ENCODE results near the gene KLK15.

KLK15 gene

GRCh38 chr19:50833117-50833801 is at the start of gene KLK15:
TSS of gene KLK15 (minus strand) at chr19:50833574. CDS start at chr19:50831492, 2,082 bp downstream.
- DNase-seq, result no peak

DNA sequence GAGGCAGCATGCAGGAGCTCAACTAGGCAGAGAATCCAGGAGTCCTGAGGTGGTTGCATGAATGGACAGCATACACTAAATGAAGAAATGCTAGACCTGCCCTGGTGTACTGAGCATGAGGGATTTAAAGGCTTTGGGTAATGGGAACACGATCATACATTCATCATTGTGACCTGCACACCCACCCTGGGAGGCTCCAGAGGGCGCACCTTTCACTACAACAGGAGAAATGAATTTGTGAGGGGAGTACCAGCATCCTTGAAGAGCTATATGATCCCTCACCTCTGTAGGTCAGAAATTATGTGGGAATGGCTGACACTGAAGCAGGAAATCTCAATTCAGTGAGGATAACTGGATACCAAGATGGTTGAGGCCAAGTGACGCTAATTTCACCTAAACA is 48.8 kb upstream of the KLK15 start:
- DNase-seq, result no peak

- DNase-seq, result no peak
These were observed 46.9 kb upstream of the KLK15 start for GRCh38 chr19:50880241-50880640.

DNA sequence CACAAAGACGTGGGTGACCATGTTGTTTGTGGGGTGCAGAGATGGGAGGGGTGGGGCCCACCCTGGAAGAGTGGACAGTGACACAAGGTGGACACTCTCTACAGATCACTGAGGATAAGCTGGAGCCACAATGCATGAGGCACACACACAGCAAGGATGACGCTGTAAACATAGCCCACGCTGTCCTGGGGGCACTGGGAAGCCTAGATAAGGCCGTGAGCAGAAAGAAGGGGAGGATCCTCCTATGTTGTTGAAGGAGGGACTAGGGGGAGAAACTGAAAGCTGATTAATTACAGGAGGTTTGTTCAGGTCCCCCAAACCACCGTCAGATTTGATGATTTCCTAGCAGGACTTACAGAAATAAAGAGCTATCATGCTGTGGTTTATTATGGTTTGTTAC is 45.5 kb upstream of the KLK15 start:
- no peak for DNase-seq

DNA sequence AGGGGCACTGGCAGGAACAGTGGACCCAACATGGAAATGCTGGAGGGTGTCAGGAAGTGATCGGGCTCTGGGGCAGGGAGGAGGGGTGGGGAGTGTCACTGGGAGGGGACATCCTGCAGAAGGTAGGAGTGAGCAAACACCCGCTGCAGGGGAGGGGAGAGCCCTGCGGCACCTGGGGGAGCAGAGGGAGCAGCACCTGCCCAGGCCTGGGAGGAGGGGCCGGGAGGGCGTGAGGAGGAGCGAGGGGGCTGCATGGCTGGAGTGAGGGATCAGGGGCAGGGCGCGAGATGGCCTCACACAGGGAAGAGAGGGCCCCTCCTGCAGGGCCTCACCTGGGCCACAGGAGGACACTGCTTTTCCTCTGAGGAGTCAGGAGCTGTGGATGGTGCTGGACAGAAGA is 44.0 kb upstream of the KLK15 start:
- DNase-seq, result no peak

- no peak for DNase-seq
These were observed 43.1 kb upstream of the KLK15 start for GRCh38 chr19:50876456-50876855.

DNA sequence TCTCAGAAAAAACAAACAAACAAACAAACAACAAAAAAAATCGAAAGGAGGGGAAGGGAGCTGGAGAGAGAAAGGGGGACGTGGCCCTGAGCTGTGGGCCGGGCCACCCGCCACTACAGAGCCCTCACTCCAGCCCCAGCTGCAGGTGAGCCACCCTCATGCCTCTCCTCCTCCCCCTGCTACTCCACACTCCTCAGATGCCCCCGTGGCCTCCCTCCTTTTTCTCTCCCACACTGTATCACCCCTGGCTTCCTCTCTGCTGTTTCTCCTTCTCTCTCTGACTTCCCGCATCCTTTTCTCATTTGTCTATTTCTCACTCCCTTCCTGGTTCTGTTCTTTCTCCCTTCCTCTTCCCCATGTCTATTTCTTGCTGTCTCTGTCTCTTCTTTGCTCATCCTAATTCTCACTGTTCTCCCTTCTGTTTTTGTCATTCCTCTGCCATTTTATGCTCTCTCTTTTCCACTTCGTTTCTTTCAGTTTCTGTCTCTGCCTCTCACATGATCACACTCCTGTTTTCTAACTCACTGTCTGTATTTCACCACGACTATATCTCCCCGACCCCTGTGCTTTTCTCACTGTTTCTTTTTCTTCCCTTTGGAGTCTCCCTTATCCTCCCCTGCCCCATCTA is 42.5 kb upstream of the KLK15 start:
- no peak for DNase-seq

- DNase-seq, result no peak
These were observed 40.8 kb upstream of the KLK15 start for GRCh38 chr19:50874211-50874610.

GRCh38 chr19:50873056-50873455 is 39.7 kb upstream of the KLK15 start, which contains the start of gene KLK2:
TSS of gene KLK2 (plus strand) at chr19:50873439. CDS start at chr19:50873474, 35 bp downstream.
- no peak for DNase-seq

GRCh38 chr19:50870417-50871089 is 37.2 kb upstream of the KLK15 start:
- DNase-seq, result no peak

GRCh38 chr19:50869479-50869878 is 36.1 kb upstream of the KLK15 start:
- DNase-seq, result no peak

DNA sequence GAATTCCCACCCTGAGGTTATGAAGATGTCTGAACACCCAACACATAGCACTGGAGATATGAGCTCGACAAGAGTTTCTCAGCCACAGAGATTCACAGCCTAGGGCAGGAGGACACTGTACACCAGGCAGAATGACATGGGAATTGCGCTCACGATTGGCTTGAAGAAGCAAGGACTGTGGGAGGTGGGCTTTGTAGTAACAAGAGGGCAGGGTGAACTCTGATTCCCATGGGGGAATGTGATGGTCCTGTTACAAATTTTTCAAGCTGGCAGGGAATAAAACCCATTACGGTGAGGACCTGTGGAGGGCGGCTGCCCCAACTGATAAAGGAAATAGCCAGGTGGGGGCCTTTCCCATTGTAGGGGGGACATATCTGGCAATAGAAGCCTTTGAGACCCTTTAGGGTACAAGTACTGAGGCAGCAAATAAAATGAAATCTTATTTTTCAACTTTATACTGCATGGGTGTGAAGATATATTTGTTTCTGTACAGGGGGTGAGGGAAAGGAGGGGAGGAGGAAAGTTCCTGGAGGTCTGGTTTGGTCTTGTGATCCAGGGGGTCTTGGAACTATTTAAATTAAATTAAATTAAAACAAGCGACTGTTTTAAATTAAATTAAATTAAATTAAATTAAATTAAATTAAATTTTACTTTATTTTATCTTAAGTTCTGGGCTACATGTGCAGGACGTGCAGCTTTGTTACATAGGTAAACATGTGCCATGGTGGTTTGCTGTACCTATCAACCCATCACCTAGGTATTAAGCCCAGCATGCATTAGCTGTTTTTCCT is 28.3 kb upstream of the KLK15 start:
- no peak for DNase-seq

- no peak for DNase-seq
These were observed 27.6 kb upstream of the KLK15 start for GRCh38 chr19:50861010-50861409.

GRCh38 chr19:50859849-50860248 is 26.5 kb upstream of the KLK15 start:
- no peak for DNase-seq

- DNase-seq, result peak; percentile 70
These were observed 25.5 kb upstream of the KLK15 start for GRCh38 chr19:50858886-50859285.

DNA sequence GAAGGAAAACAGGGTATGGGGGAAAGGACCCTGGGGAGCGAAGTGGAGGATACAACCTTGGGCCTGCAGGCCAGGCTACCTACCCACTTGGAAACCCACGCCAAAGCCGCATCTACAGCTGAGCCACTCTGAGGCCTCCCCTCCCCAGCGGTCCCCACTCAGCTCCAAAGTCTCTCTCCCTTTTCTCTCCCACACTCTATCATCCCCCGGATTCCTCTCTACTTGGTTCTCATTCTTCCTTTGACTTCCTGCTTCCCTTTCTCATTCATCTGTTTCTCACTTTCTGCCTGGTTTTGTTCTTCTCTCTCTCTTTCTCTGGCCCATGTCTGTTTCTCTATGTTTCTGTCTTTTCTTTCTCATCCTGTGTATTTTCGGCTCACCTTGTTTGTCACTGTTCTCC is 24.0 kb upstream of the KLK15 start:
- DNase-seq, result no peak

DNA sequence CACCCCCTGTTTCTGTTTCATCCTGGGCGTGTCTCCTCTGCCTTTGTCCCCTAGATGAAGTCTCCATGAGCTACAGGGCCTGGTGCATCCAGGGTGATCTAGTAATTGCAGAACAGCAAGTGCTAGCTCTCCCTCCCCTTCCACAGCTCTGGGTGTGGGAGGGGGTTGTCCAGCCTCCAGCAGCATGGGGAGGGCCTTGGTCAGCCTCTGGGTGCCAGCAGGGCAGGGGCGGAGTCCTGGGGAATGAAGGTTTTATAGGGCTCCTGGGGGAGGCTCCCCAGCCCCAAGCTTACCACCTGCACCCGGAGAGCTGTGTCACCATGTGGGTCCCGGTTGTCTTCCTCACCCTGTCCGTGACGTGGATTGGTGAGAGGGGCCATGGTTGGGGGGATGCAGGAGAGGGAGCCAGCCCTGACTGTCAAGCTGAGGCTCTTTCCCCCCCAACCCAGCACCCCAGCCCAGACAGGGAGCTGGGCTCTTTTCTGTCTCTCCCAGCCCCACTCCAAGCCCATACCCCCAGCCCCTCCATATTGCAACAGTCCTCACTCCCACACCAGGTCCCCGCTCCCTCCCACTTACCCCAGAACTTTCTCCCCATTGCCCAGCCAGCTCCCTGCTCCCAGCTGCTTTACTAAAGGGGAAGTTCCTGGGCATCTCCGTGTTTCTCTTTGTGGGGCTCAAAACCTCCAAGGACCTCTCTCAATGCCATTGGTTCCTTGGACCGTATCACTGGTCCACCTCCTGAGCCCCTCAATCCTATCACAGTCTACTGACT is 21.4 kb upstream of the KLK15 start, which contains the start of gene KLK3:
Gene KLK3, plus strand, starts transcription at position 280 of the 775 bp plus-strand sequence. Its CDS starts 41 bp downstream, at position 321.
- no peak for DNase-seq

- no peak for DNase-seq
These were observed 18.2 kb upstream of the KLK15 start for GRCh38 chr19:50851620-50852019.

- DNase-seq, result no peak
These were observed 17.4 kb upstream of the KLK15 start for GRCh38 chr19:50850738-50851137.

GRCh38 chr19:50844296-50844935 is 11.0 kb upstream of the KLK15 start:
- DNase-seq, result peak; percentile 37

DNA sequence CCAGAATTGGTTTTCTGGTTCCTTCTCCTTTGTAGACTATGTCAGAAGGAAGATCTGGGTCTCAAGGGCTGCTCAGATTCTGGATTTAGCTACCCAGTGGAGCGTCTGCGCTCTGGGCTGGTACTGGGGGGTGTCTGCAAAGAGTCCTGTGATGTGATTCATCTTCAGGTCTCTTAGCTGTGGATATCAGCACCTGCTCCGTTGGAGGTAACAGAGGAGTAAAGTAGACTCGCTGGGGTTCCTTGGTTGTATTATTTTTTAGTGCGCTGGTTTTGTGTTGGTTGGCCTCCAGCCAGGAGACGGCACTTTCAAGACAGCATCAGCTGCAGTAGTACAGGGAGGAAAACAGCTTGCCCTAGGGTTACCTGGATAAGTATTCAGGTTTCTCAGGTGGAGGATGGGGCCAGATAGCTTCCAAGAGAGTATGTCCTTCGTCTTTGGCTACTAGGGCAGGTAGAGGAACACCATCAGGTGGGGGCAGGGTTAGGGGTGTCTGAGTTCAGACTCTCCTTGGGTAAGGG is 10.4 kb upstream of the KLK15 start:
- no peak for DNase-seq

- DNase-seq, result no peak
These were observed 9.8 kb upstream of the KLK15 start for GRCh38 chr19:50843205-50843604.

Data from NCI-H1436 (cell line).